ENCODE measurements around the gene RASGRF1.

DNA sequence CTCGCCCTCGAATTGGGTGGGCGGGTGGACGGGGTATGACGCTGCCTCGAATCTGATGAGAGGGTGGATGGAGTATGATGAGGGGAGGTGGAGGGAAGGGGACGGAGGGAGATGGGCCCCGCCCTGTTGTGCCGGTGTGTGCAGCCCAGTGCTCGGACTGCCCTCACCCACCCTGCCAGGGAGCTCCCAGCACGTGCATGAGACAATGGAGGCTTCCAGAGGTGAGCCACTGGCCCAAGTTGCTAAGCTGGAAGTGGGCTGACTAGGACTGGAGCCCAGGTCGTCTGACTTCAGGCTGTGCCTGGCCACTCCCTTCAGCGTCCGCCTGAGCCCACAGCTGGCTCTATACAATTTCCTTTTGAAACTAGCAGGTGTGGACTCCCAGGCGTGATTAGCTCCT, 98.7 kb downstream of the RASGRF1 start:
- TF ChIP-seq, protein P1, sequence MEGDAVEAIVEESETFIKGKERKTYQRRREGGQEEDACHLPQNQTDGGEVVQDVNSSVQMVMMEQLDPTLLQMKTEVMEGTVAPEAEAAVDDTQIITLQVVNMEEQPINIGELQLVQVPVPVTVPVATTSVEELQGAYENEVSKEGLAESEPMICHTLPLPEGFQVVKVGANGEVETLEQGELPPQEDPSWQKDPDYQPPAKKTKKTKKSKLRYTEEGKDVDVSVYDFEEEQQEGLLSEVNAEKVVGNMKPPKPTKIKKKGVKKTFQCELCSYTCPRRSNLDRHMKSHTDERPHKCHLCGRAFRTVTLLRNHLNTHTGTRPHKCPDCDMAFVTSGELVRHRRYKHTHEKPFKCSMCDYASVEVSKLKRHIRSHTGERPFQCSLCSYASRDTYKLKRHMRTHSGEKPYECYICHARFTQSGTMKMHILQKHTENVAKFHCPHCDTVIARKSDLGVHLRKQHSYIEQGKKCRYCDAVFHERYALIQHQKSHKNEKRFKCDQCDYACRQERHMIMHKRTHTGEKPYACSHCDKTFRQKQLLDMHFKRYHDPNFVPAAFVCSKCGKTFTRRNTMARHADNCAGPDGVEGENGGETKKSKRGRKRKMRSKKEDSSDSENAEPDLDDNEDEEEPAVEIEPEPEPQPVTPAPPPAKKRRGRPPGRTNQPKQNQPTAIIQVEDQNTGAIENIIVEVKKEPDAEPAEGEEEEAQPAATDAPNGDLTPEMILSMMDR (conservative IDR thresholded peaks at IDR 0.05; ENCODE audit: low read length), result no peak
- TF ChIP-seq EZH2phosphoT487 (IDR thresholded peaks at IDR 0.05; ENCODE audit: borderline replicate concordance), result no peak
